Calu3 (cell line): ENCODE data around the gene BEND7. TPM values are rescaled to one million over a fixed set of nuclear protein-coding genes. Genes with fewer than 3 reads are reported as not detected.

ENCODE experiments used
- BruUV-seq: library from RNA; stranded (reverse); fragments of 400-500 nt; replicated peaks from 2 replicates; lab custom pipeline; 2021; lab: Mats Ljungman, UMichigan
- CTCF ChIA-PET: fragments of 300-600 bp; sonication (Branson Sonifier 250); formaldehyde crosslinking; loops from one replicate; lab custom pipeline; 2022; ENCODE audit warnings: antibody characterized with exemption; lab: Charles Lee
- DNase-seq: peaks from one replicate; pipeline ENCODE4 v3.0.0; 2022
- H3K27ac Mint-ChIP-seq: one replicate; pipeline ENCODE4 v1.8.0; 2022; ENCODE audit warnings: mixed read lengths; ENCODE audit not compliant: unreplicated experiment
- H3K27me3 Mint-ChIP-seq: one replicate; pipeline ENCODE4 v1.8.0; 2022; ENCODE audit warnings: mixed read lengths; ENCODE audit not compliant: unreplicated experiment
- H3K36me3 Mint-ChIP-seq: one replicate; pipeline ENCODE4 v1.8.0; 2022; ENCODE audit warnings: mild to moderate bottlenecking, moderate library complexity, mixed read lengths; ENCODE audit not compliant: insufficient read depth, unreplicated experiment
- H3K4me1 Mint-ChIP-seq: one replicate; pipeline ENCODE4 v1.8.0; 2022; ENCODE audit warnings: mild to moderate bottlenecking, low read depth, mixed read lengths; ENCODE audit not compliant: unreplicated experiment
- H3K4me3 Mint-ChIP-seq: one replicate; pipeline ENCODE4 v1.8.0; 2022; ENCODE audit warnings: mild to moderate bottlenecking, low read depth, moderate library complexity, mixed read lengths; ENCODE audit not compliant: unreplicated experiment
- H3K9me3 Mint-ChIP-seq: one replicate; pipeline ENCODE4 v1.8.0; 2022; ENCODE audit warnings: low read depth, mixed read lengths; ENCODE audit not compliant: unreplicated experiment
- CTCF ChIP-seq: fragments of 200-600 bp; IDR thresholded peaks from one replicate; pipeline ENCODE4 v1.8.0; 2022; ENCODE audit warnings: antibody characterized with exemption; ENCODE audit not compliant: unreplicated experiment
- intact Hi-C: fragments of 100-400 bp; cut with micrococcal nuclease; formaldehyde crosslinking; loops from one replicate; pipeline ENCODE4 v1.10.0; 2022; ENCODE audit not compliant: unreplicated experiment
- total RNA-seq: library from RNA; stranded (reverse); gene quantifications from 2 replicates; pipeline ENCODE4 v1.2.3, GENCODE V29; 2022

The BEND7 gene
- total RNA-seq, 1 experiment from 2014 or later, result 8.3 TPM

GRCh38 chr10:13458687-13459012, 70.2 kb downstream of the BEND7 start:
- no peak for TF ChIP-seq CTCF
- Mint-ChIP-seq H3K36me3 (no peaks in the 10 kb centered on the region), H3K27ac (no peak overlapping the region), H3K27me3 (peaks cover 35% of the 10 kb centered on the region), H3K9me3 (peaks cover 4% of the 10 kb centered on the region), H3K4me3 (no peak overlapping the region), H3K4me1 (no peaks in the 10 kb centered on the region)
- CTCF ChIA-PET, result no interaction called here
- no TSS peak for BruUV-seq
- intact Hi-C loops, result no loop called here
- no peak for DNase-seq

- no peak for DNase-seq
- CTCF ChIA-PET, result interaction anchor here (1.0 kb wide), 1 partner anchor 18 kb away, joined by 3 read pairs; no protein-coding TSS in a partner anchor
- Mint-ChIP-seq H3K36me3 (no peaks in the 10 kb centered on the region), H3K4me1 (no peaks in the 10 kb centered on the region), H3K4me3 (no peak overlapping the region), H3K27me3 (peaks cover 29% of the 10 kb centered on the region), H3K9me3 (peaks cover 4% of the 10 kb centered on the region), H3K27ac (no peak overlapping the region)
- BruUV-seq, result no TSS peak
- intact Hi-C loops, result no loop called here
- no peak for TF ChIP-seq CTCF
Observed at GRCh38 chr10:13457958-13458686, 70.7 kb downstream of the BEND7 start.

- H3K27me3 Mint-ChIP-seq, result peaks cover 16% of the 10 kb centered on the region
- no peaks in the 10 kb centered on the region for H3K36me3 Mint-ChIP-seq
- no peak overlapping the region for H3K27ac Mint-ChIP-seq
- H3K4me1 Mint-ChIP-seq, result peaks cover 8% of the 10 kb centered on the region
- no peak overlapping the region for H3K4me3 Mint-ChIP-seq
- no TSS peak for BruUV-seq
- intact Hi-C loops, result no loop called here
- DNase-seq, result peak; percentile 15
- CTCF ChIA-PET, result interaction anchor here (1.0 to 1.3 kb wide), 2 partner anchors 14 to 82 kb away, joined by 4 read pairs; no protein-coding TSS in a partner anchor
- H3K9me3 Mint-ChIP-seq, result no peaks in the 10 kb centered on the region
- TF ChIP-seq CTCF, result no peak
Observed at GRCh38 chr10:13453896-13454295, 74.9 kb downstream of the BEND7 start.

GRCh38 chr10:13450069-13450468, 78.7 kb downstream of the BEND7 start:
- Mint-ChIP-seq H3K9me3 (no peaks in the 10 kb centered on the region), H3K27me3 (peaks cover 4% of the 10 kb centered on the region), H3K27ac (no peak overlapping the region), H3K36me3 (no peaks in the 10 kb centered on the region), H3K4me3 (no peak overlapping the region), H3K4me1 (peaks cover 8% of the 10 kb centered on the region)
- TF ChIP-seq CTCF, result no peak
- CTCF ChIA-PET, result interaction anchor here (1.0 kb wide), 1 partner anchor 10 kb away, joined by 4 read pairs; no protein-coding TSS in a partner anchor
- DNase-seq, result no peak
- intact Hi-C loops, result no loop called here
- no TSS peak for BruUV-seq
